GM12878 (cell line): Measurements from ENCODE around the gene HLA-DRA.

Experiments used
- CBFB ChIP-seq: IDR thresholded peaks from 2 replicates; pipeline ENCODE4 v1.6.1; 2016; ENCODE audit warnings: antibody characterized with exemption, low read depth
- NRF1 ChIP-seq: conservative IDR thresholded peaks from 2 replicates; pipeline ENCODE4 v1.6.1; 2011; ENCODE audit warnings: mild to moderate bottlenecking, low read depth, low read length, improper control_type of control experiment
- YY1 ChIP-seq: IDR thresholded peaks from 2 replicates; pipeline ENCODE4 v1.6.1; 2011; ENCODE audit warnings: low read depth, mild to moderate bottlenecking, low read length

DNA sequence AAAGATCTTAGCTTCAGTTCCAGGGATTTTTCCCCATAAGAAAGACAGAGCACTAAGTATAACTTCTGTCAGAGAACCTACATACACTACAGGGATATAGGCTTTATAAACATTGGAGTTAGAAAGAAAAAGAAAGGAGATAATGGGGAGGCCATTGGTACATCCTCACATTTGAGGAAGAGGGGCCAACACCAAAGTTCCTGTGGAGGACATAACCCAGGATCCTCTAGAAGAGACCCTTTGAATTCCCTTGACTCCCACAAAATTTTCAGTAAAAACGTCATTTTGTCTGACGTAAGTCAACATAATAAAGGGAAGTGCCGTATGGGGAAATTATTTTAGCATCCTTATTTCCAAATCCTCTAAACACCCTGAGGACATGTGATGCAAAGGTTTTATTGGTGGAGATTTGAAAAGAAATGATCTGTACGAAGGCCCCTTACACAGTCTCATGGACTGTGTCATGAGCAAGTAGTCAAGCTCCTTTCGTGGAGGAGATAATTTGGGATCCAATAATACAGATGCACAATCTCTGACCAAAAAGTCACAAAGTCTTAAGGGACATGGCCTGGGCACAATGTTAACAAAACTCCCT, 33.2 kb downstream of the HLA-DRA start:
- TF ChIP-seq NRF1 = no peak
- no peak for TF ChIP-seq CBFB
- no peak for TF ChIP-seq YY1
